Osteoblast (primary cell): ENCODE data around the gene JDP2. TPM values are rescaled to one million over a fixed set of nuclear protein-coding genes. Genes with fewer than 3 reads are reported as not detected.

ENCODE experiments used
- DNase-seq: peaks from one replicate; pipeline ENCODE4 v3.0.0; 2011; ENCODE audit warnings: low spot score, mixed read lengths; ENCODE audit not compliant: insufficient read length; ENCODE audit errors: missing footprints
- H2AFZ ChIP-seq: 2 replicates; pipeline ENCODE4 v1.6.0; 2011; ENCODE audit warnings: mild to moderate bottlenecking, low read length
- H3K27ac ChIP-seq: 2 replicates; pipeline ENCODE4 v1.5.1; 2011; ENCODE audit warnings: mild to moderate bottlenecking, low read depth, low read length, moderate library complexity
- H3K27me3 ChIP-seq: 2 replicates; pipeline ENCODE4 v1.6.0; 2012; ENCODE audit warnings: mild to moderate bottlenecking, control low read depth, inconsistent platforms, low read length, moderate library complexity; ENCODE audit not compliant: insufficient read depth
- H3K36me3 ChIP-seq: 2 replicates; pipeline ENCODE4 v1.5.1; 2011; ENCODE audit warnings: mild to moderate bottlenecking, low read length, control low read depth, moderate library complexity; ENCODE audit not compliant: insufficient read depth
- H3K4me1 ChIP-seq: 2 replicates; pipeline ENCODE4 v1.5.1; 2011; ENCODE audit warnings: mild to moderate bottlenecking, low read length, control low read depth, moderate library complexity; ENCODE audit not compliant: insufficient read depth
- H3K4me2 ChIP-seq: 2 replicates; pipeline ENCODE4 v1.6.0; 2011; ENCODE audit warnings: mild to moderate bottlenecking, low read length; ENCODE audit not compliant: insufficient read depth
- H3K4me3 ChIP-seq: fragments of 200-600 bp; sonication (generic); 3 replicates; pipeline ENCODE4 v1.5.1; 2012; ENCODE audit warnings: mild to moderate bottlenecking, low read length, inconsistent platforms; ENCODE audit not compliant: insufficient read depth
- H3K79me2 ChIP-seq: 2 replicates; pipeline ENCODE4 v1.6.0; 2012; ENCODE audit warnings: mild to moderate bottlenecking, low read length, control low read depth, inconsistent platforms; ENCODE audit not compliant: insufficient read depth
- H3K9me3 ChIP-seq: 2 replicates; pipeline ENCODE4 v1.5.1; 2011; ENCODE audit warnings: low read depth, low read length, control low read depth
- H4K20me1 ChIP-seq: 2 replicates; pipeline ENCODE4 v1.6.0; 2012; ENCODE audit warnings: mild to moderate bottlenecking, low read length, control low read depth; ENCODE audit not compliant: insufficient read depth
- CTCF ChIP-seq: IDR thresholded peaks from 2 replicates; pipeline ENCODE4 v1.5.1; 2011; ENCODE audit warnings: mild to moderate bottlenecking, low read depth, low read length, moderate library complexity; ENCODE audit errors: extremely low read depth
- total RNA-seq: library from RNA; depleted of rRNA; stranded (reverse); fragments of >200 nt; gene quantifications from 2 replicates; pipeline ENCODE4 v1.2.3, GENCODE V29; 2012

Gene JDP2
- total RNA-seq, 1 donor, result 77.1 TPM

- Histone ChIP-seq H4K20me1 (no peaks in the 10 kb centered on the region), H3K4me1 (peaks cover 10% of the 10 kb centered on the region), H2AFZ (no peak overlapping the region), H3K9me3 (no peaks in the 10 kb centered on the region), H3K4me2 (peak overlapping the region; percentile 7), H3K27ac (peak overlapping the region; percentile 27), H3K27me3 (no peaks in the 10 kb centered on the region), H3K36me3 (no peaks in the 10 kb centered on the region), H3K4me3 (no peak overlapping the region), H3K79me2 (no peaks in the 10 kb centered on the region)
- DNase-seq, result peak; percentile 97
- no peak for TF ChIP-seq CTCF
Observed at GRCh38 chr14:75422169-75422568, 5.7 kb upstream of the JDP2 start.

GRCh38 chr14:75424496-75424895 lies 3.3 kb upstream of the JDP2 start:
- H3K27ac ChIP-seq, result no peak overlapping the region
- no peaks in the 10 kb centered on the region for H3K9me3 ChIP-seq
- DNase-seq, result no peak
- H3K79me2 ChIP-seq, result peaks cover 9% of the 10 kb centered on the region
- no peak overlapping the region for H3K4me3 ChIP-seq
- no peaks in the 10 kb centered on the region for H3K27me3 ChIP-seq
- H2AFZ ChIP-seq, result no peak overlapping the region
- H3K4me1 ChIP-seq, result peaks cover 12% of the 10 kb centered on the region
- no peaks in the 10 kb centered on the region for H3K36me3 ChIP-seq
- H4K20me1 ChIP-seq, result peaks cover 5% of the 10 kb centered on the region
- H3K4me2 ChIP-seq, result no peak overlapping the region
- TF ChIP-seq CTCF, result no peak

- Histone ChIP-seq H3K4me1 (peaks cover 22% of the 10 kb centered on the region), H3K27ac (no peak overlapping the region), H3K4me2 (no peak overlapping the region), H3K9me3 (no peaks in the 10 kb centered on the region), H3K36me3 (no peaks in the 10 kb centered on the region), H2AFZ (no peak overlapping the region), H3K27me3 (no peaks in the 10 kb centered on the region), H3K4me3 (no peak overlapping the region), H4K20me1 (peaks cover 15% of the 10 kb centered on the region), H3K79me2 (peaks cover 18% of the 10 kb centered on the region)
- TF ChIP-seq CTCF, result no peak
- DNase-seq, result no peak
Observed at GRCh38 chr14:75425446-75425845, 2.4 kb upstream of the JDP2 start.

GRCh38 chr14:75426332-75427125 lies 1.3 kb upstream of the JDP2 start:
- Histone ChIP-seq H2AFZ (no peak overlapping the region), H3K27ac (no peak overlapping the region), H3K9me3 (no peaks in the 10 kb centered on the region), H3K4me2 (peak overlapping the region; percentile 86), H3K4me1 (peaks cover 29% of the 10 kb centered on the region), H3K79me2 (peaks cover 29% of the 10 kb centered on the region), H3K4me3 (peak overlapping the region; percentile 76), H3K27me3 (no peaks in the 10 kb centered on the region), H3K36me3 (no peaks in the 10 kb centered on the region), H4K20me1 (peaks cover 26% of the 10 kb centered on the region)
- DNase-seq, result no peak
- no peak for TF ChIP-seq CTCF
